A549 (cell line): ENCODE results near the gene DEPDC5.

Experiments used
- CHD2 ChIP-seq: fragments of 150-350 bp; IDR thresholded peaks from 2 replicates; pipeline ENCODE4 v1.6.1; 2014; ENCODE audit warnings: low read length; ENCODE audit not compliant: partially characterized antibody
- CTCF ChIP-seq: fragments of >200 bp; sonication (Bioruptor Twin); formaldehyde crosslinking; IDR thresholded peaks from 3 replicates; pipeline ENCODE4 v1.5.1; 2016
- EP300 ChIP-seq, 2 experiments: fragments of >200 bp; sonication (Bioruptor Twin); formaldehyde crosslinking; IDR thresholded peaks; 2 replicates in 1 of 2; 3 replicates in 1 of 2; pipeline ENCODE4 v1.6.1; 2016 to 2017
- HMGXB4 ChIP-seq: fragments of 250-450 bp; sonication (Bioruptor Pico); IDR thresholded peaks from 2 replicates; pipeline ENCODE4 v1.5.0; 2021; ENCODE audit warnings: mild to moderate bottlenecking, moderate library complexity, borderline replicate concordance
- JUN ChIP-seq, 2 experiments: fragments of >200 bp; sonication (Bioruptor Twin); formaldehyde crosslinking; IDR thresholded peaks; 2 replicates in 1 of 2; 3 replicates in 1 of 2; pipeline ENCODE4 v1.6.1; 2016 to 2017
- MYC ChIP-seq: IDR thresholded peaks from 2 replicates; pipeline ENCODE4 v1.6.1; 2012; ENCODE audit warnings: mild to moderate bottlenecking, inconsistent platforms, low read length, improper control_type of control experiment, borderline replicate concordance
- PBX3 ChIP-seq: IDR thresholded peaks from 2 replicates; pipeline ENCODE4 v1.6.1; 2012
- PHF8 ChIP-seq: fragments of 200-600 bp; sonication (generic); IDR thresholded peaks from 2 replicates; pipeline ENCODE4 v1.6.1; 2016; ENCODE audit warnings: low read depth, mild to moderate bottlenecking, antibody characterized with exemption, moderate library complexity, borderline replicate concordance
- POLR2A ChIP-seq: IDR thresholded peaks from 2 replicates; pipeline ENCODE4 v1.6.1; 2012; ENCODE audit warnings: mild to moderate bottlenecking, low read length
- RCOR1 ChIP-seq: fragments of 150-350 bp; IDR thresholded peaks from 2 replicates; pipeline ENCODE4 v1.6.1; 2014; ENCODE audit warnings: antibody characterized with exemption, low read length, low read depth
- USF2 ChIP-seq: fragments of 450-650 bp; IDR thresholded peaks from 2 replicates; pipeline ENCODE4 v1.6.1; 2014; ENCODE audit warnings: antibody characterized with exemption

GRCh38 chr22:31829505-31829904 is 75.7 kb downstream of the DEPDC5 start:
- TF ChIP-seq CTCF, result no peak
- TF ChIP-seq POLR2A, result no peak
- TF ChIP-seq PBX3, result 0 out of 2 replicates have a peak, but pooled peaks have one; percentile 39
- no peak for TF ChIP-seq PHF8
- TF ChIP-seq CHD2, result no peak
- no peak for TF ChIP-seq MYC
- no peak for TF ChIP-seq USF2
- TF ChIP-seq RCOR1, result no peak
- TF ChIP-seq EP300 (IDR thresholded peaks at IDR 0.05), result no peak
- TF ChIP-seq HMGXB4 (CRISPR knock-in tag), result no peak
- TF ChIP-seq JUN (IDR thresholded peaks at IDR 0.05), result peak; percentile 39 to 58; a peak in 1 of 5 replicates
